Psoas muscle (tissue), 8 donors: ENCODE results near the gene DYNLL2. TPM values are rescaled to one million over a fixed set of nuclear protein-coding genes. Genes with fewer than 3 reads are reported as not detected.
A peak's percentile ranks its signal among the peaks of the same experiment; 100 is the strongest.

Source experiments
- ATAC-seq, 4 donors: fragments of 200-7000 bp; cut with Tn5 transposase; one replicate each; pipeline ENCODE4 v1.9.1; 2020; ENCODE audit warnings: moderate library complexity in 3 of 4, mild to moderate bottlenecking in 2 of 4
- DNase-seq, 2 donors: peaks; one replicate each; pipeline ENCODE4 v3.0.0-alpha.2; 2020
- H3K27ac ChIP-seq: fragments of 200-600 bp; one replicate; pipeline ENCODE4 v1.8.0; 2022
- H3K27me3 ChIP-seq, 3 donors: fragments of 200-600 bp in 1 of 3; one replicate each; pipeline versions ENCODE4 v1.6.1 to v1.8.0; 2013 to 2022; ENCODE audit warnings: low read length in 2 of 3, mild to moderate bottlenecking in 2 of 3, moderate library complexity in 1 of 3; ENCODE audit not compliant: insufficient read depth in 3 of 3
- H3K36me3 ChIP-seq, 2 donors: fragments of 200-600 bp in 1 of 2; one replicate each; pipeline versions ENCODE4 v1.6.1 to v1.8.0; 2013 to 2022; ENCODE audit warnings: low read depth in 1 of 2, mild to moderate bottlenecking in 1 of 2, moderate library complexity in 1 of 2; ENCODE audit not compliant: insufficient read depth in 1 of 2
- H3K4me1 ChIP-seq: fragments of 200-600 bp; one replicate; pipeline ENCODE4 v1.8.0; 2022
- H3K4me3 ChIP-seq: fragments of 200-600 bp; one replicate; pipeline ENCODE4 v1.8.0; 2022; ENCODE audit warnings: mild to moderate bottlenecking
- H3K9me3 ChIP-seq: fragments of 200-600 bp; one replicate; pipeline ENCODE4 v1.8.0; 2022
- CTCF ChIP-seq: fragments of 200-600 bp; IDR thresholded peaks from one replicate; pipeline ENCODE4 v1.8.0; 2022; ENCODE audit warnings: antibody characterized with exemption
- WGBS, 3 donors: extraction: QIAGEN DNeasy Blood & Tissue Kit; methylation state at CpG; one replicate each; pipeline versions ENCODE4 v1.1.6 to v1.1.7; 2013; 5-methylcytosine and 5-hydroxymethylcytosine counted together
- intact Hi-C, 2 donors: fragments of 100-400 bp; cut with DNase I; formaldehyde crosslinking; loops; one replicate each; pipeline versions ENCODE4 v1.11.0 to v1.14.2; 2022
- polyA plus RNA-seq, 3 donors: library from polyadenylated mRNA; stranded (reverse); fragments of 200-250 nt; gene quantifications; one replicate each; pipeline ENCODE4 v1.2.3, GENCODE V29; 2013
- total RNA-seq, 4 donors: library from RNA; stranded (reverse); fragmentation: NEBNext Ultra II Directional in 2 of 4; extraction: Animal tissue kit (Norgen Biotek cat#: 25700) in 2 of 4; gene quantifications; one replicate each; pipeline versions ENCODE4 v1.2.1 to v1.2.4, GENCODE V29; 2021 to 2023
- donor health status: healthy with polysubstance abuse.
- donor health status: DM: no; HTN: no; CAD: no; lungs with moderate emphysema.
- donor health status: Bipolar disorder and iron deficiency.
- donor health status: healthy.
- donor health status: DM: yes; HTN: yes; CAD: no.
- donor health status: DM: no; HTN: no; CAD: no.
- donor health status: DM: no; HTN: no; CAD: no.
- donor health status: DM: yes; HTN: yes; CAD: no.

The DYNLL2 gene
- total and polyA plus RNA-seq, 7 donors = 28.9 to 84.3 (median 46.8) TPM

GRCh38 chr17:58079300-58080033 lies 3.8 kb upstream of the DYNLL2 start:
- WGBS, 3 donors = 65 to 66% (median 66%) methylated on average over 6 of the region's 6 CpGs
- H3K36me3 ChIP-seq = no peaks in the 10 kb centered on the region
- H3K27ac ChIP-seq = no peak overlapping the region
- ATAC-seq (no peak), DNase-seq (no peak)
- H3K27me3 ChIP-seq = peaks cover 0 to 2% (median 0%) of the 10 kb centered on the region in 3 donors
- H3K4me3 ChIP-seq = no peak overlapping the region
- intact Hi-C loops = loop anchor here (5.0 to 10.0 kb wide), 2 partner anchors 72 to 225 kb away; partner anchors contain the start of genes SRSF1 (in 2 of the 2) and MRPS23 (in 1 of the 2)
- no peaks in the 10 kb centered on the region for H3K4me1 ChIP-seq
- TF ChIP-seq CTCF = no peak
- H3K9me3 ChIP-seq = no peaks in the 10 kb centered on the region

GRCh38 chr17:58081646-58082340 lies 1.4 kb upstream of the DYNLL2 start:
- Histone ChIP-seq H3K4me3 (no peak overlapping the region), H3K9me3 (no peaks in the 10 kb centered on the region), H3K4me1 (peaks cover 19% of the 10 kb centered on the region), H3K27me3 (peaks cover 0 to 2% (median 0%) of the 10 kb centered on the region in 3 donors), H3K27ac (peak overlapping the region; percentile 94), H3K36me3 (peaks cover 0 to 11% of the 10 kb centered on the region in 2 donors)
- intact Hi-C loops = loop anchor here (5.0 to 10.0 kb wide), 2 partner anchors 74 to 227 kb away; partner anchors contain the start of genes SRSF1 (in 2 of the 2) and MRPS23 (in 1 of the 2)
- ATAC-seq (no peak), DNase-seq (no peak)
- 76 to 82% (median 80%) methylated on average over 16 of the region's 16 CpGs for WGBS, 3 donors
- TF ChIP-seq CTCF = no peak

GRCh38 chr17:58082341-58082869 lies 814 bp upstream of the DYNLL2 start:
- ATAC-seq = no peak
- 66 to 79% (median 75%) methylated on average over 10 of the region's 10 CpGs for WGBS, 3 donors
- intact Hi-C loops = loop anchor here (5.0 to 10.0 kb wide), 2 partner anchors 75 to 228 kb away; partner anchors contain the start of genes SRSF1 (in 2 of the 2) and MRPS23 (in 1 of the 2)
- H3K36me3 ChIP-seq = peaks cover 0 to 17% of the 10 kb centered on the region in 2 donors
- peaks cover 0 to 2% (median 0%) of the 10 kb centered on the region in 3 donors for H3K27me3 ChIP-seq
- no peaks in the 10 kb centered on the region for H3K9me3 ChIP-seq
- H3K4me3 ChIP-seq = peak overlapping the region; percentile 97
- DNase-seq = no peak
- peaks cover 23% of the 10 kb centered on the region for H3K4me1 ChIP-seq
- peak overlapping the region; percentile 94 for H3K27ac ChIP-seq
- no peak for TF ChIP-seq CTCF

GRCh38 chr17:58083491-58084316 lies 485 bp downstream of the DYNLL2 start:
- ATAC-seq = peak; percentile 78 to 86 (median 84)
- H3K36me3 ChIP-seq = peaks cover 0 to 30% of the 10 kb centered on the region in 2 donors
- H3K27me3 ChIP-seq = peaks cover 0 to 2% (median 0%) of the 10 kb centered on the region in 3 donors
- peaks cover 35% of the 10 kb centered on the region for H3K4me1 ChIP-seq
- intact Hi-C loops = loop anchor here (5.0 to 10.0 kb wide), 2 partner anchors 76 to 229 kb away; partner anchors contain the start of genes SRSF1 (in 2 of the 2) and MRPS23 (in 1 of the 2)
- DNase-seq = peak; percentile 81 to 89
- TF ChIP-seq CTCF = no peak
- no peaks in the 10 kb centered on the region for H3K9me3 ChIP-seq
- H3K4me3 ChIP-seq = peak overlapping the region; percentile 97
- peak overlapping the region; percentile 94 for H3K27ac ChIP-seq
- 0 to 2% (median 1%) methylated on average over 41 to 92 of the region's 92 CpGs for WGBS, 3 donors
